Measurements from ENCODE around the gene PHACTR4.
A peak's percentile ranks its signal among the peaks of the same experiment; 100 is the strongest.
"Not testable (repeated sequence)": the region's sequence is repeated elsewhere in the genome, so short reads cannot be mapped to it uniquely, and the experiment has no call there.

Gene PHACTR4

DNA sequence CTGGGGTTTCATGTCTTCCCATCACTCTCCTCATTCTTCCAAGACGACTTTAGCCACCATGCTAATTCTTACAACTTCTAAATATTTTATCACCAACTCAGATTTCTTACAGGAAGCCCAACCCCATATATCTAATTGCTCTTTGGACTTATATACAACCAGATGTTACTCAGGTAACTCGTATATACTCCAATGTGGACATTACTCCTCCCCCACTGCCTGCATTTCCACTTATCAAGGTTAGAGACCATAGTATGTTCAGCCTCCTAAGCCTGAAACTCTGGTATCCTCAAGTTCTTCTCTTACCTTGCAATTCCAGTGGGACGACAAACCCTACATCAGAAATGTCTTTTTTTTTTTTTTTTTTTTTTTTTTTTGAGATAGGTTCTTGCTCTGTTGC, 133.6 kb downstream of the PHACTR4 start:
- DNase-seq (ENCODE audit: low spot score) = no peak

DNA sequence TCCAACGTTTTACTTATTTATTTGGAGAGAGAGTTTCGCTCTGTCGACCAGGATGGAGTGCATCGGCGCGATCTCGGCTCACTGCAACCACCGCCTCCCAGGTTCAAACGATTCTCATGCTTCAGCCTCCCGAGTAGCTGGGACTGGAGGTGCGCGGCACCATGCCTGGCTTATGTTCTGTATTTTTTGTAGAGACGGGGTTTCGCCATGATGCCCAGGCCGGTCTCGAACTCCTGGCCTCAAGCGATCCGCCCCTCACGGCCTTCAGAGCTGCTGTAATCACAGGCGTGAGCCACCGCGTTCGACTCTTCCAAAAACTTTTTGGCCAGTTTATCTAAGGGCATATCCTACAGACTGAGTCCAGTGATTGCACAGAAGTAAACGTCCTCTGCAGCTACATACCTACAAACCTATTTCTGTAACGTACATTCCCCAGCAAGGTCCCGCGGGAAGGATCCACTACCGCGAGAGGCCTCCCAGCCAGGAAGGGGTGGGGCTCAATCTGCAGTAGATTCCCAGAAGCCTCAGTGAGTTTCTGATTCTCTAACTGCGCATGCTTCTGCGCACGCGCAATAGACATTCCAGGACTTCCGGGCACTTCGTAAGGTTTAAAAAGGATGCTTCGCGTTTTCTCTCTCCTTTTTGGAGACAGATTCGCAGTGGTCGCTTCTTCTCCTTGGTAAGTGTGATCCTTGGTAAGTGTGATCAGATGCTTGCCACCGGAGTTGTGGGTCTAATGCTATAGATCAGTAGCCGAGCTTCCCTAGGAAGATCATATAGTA, 136.1 kb downstream of the PHACTR4 start, which contains the start of gene RCC1:
Gene RCC1, plus strand, starts transcription at position 638 of the 782 bp plus-strand sequence. CDS start 23,824 bp downstream, outside the sequence.
- DNase-seq (ENCODE audit: low spot score) = peak; percentile 98

DNA sequence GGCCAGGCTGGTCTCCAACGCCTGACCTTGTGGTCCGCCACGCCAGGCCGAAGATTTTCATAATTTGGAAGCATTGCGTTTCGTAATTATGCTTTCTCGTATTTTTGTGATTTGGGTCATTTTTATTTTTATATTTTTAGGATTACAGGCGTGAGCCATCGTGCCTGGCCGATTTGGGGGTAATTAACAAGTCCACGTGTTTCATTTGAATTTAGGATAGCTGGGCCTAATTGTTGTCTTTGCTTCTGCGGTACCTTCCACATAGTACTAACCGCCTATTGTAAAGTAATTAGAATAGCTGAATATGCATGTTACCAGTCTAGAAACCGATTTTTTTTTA, 137.3 kb downstream of the PHACTR4 start:
- no peak for DNase-seq (ENCODE audit: low spot score)

DNA sequence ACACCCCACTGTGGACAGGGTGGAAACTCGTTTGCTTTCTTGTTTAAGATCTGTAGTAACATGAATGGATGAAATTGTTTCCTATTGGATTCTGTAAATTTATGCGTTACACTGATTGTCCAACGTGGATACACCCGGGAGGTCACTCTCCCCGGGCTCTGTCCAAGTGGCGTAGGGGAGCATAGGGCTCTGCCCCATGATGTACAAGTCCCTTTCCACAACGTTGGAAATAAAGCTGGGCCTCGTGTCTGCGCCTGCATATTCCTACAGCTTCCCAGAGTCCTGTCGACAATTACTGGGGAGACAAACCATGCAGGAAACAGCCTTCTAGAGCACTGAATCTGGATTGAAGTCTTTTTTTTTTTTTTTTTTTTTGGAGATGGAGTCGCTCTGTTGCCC, 137.7 kb downstream of the PHACTR4 start:
- no peak for DNase-seq (ENCODE audit: low spot score)

DNA sequence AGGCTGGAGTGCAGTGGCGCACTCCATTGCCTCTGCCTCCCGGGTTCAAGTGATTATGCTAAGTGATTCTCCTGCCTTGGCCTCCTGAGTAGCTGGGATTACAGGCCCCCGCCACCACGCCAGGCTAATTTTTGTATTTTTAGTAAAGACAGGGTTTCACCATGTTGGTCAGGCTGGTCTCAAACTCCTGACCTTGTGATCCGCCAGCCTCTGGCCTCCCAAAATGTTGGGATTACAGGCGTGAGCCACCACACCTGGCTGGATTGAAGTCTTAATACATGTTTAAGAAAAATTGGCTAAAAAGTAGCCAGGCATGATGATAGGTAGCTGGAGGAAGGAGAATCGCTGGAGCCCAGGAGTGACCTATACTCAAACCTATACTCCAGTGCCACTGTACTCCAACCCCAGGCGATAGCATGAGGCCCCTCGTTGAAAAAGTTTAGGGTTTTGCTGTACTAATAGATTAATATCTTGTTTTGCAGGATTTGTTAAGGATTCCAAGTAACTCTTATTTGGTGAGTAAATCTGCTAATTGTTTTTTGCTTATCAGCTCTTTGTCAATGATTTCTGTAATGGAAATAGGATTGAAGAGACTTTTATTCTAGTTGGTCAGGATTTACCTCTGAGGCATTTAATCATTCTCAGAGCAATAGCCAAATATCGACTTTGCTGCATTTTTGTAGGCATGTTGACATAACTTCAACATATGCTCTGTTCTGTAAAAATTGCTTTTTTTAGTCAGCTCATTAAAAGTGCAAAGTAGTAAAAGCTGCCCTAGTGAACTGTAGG, 138.3 kb downstream of the PHACTR4 start:
- DNase-seq (ENCODE audit: low spot score) = no peak

DNA sequence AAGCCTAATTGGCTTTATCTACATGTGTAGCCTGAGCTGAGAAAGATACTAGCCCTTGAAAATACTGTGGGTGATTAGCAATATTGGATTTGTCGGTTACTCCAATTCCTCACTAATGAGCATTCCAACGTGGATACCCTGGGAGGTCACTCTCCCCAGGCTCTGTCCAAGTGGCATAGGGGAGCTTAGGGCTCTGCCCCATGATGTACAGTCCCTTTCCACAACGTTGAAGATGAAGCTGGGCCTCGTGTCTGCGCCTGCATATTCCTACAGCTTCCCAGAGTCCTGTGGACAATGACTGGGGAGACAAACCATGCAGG, 138.9 kb downstream of the PHACTR4 start:
- DNase-seq (ENCODE audit: low spot score) = no peak

DNA sequence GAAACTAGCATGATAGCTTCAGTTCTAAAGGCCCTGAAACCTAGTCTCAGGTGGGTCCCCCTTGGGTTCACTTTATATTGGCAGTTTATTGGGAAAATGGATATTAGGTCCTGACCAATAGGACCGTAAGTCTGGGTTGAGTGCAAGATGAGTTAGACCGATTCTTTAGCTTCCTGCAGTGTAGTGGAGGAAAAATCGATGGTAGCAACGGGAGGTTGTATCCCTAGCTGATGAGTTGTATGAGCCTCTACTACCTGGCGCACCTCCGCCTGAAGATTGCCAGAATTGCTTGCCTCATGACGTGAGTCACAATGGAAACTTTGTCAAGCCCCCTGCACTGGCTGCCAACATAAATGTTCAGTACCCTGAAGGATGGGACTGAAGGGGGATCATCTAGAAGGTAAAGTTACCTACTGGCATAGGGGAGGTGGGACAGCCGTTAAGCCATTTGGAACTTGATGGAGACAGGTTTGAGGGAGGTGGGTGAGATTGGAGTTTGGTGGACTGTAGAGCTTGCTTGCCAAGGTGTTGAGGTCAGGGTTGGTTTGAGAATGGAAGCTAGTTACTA, 140.2 kb downstream of the PHACTR4 start:
- DNase-seq (ENCODE audit: low spot score) = no peak

DNA sequence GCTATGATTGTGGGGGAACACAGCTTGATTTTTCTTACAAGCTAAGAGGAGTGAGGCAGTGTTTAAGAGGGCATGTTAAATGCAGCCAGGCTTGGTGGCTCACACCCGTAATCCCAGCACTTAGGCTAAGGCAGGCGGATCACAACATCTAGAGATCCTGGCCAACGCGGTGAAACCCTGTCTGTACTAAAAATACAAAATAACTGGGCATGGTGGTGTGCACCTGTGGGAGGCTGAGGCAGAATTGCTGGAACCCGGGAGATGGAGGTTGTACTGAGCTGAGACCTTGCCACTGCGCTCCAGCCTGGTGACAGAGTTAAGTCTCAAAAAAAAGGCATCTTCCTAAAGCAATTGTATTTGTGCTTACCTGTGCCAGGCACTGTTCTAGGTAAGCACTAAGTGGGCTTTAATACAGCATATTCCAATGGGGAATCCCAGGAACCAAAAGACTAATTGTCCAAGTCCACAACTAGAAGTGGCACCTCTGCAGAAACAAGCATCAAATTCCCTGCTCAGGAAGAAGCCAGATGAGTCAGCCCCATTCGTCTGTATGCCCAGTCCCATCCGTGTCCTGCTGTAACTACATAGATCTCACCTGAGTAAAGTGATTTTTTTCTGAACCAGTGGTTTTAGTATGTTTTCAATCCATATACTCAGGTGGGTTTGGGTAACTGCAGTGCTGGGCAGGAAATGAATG, 140.9 kb downstream of the PHACTR4 start:
- no peak for DNase-seq (ENCODE audit: low spot score)

DNA sequence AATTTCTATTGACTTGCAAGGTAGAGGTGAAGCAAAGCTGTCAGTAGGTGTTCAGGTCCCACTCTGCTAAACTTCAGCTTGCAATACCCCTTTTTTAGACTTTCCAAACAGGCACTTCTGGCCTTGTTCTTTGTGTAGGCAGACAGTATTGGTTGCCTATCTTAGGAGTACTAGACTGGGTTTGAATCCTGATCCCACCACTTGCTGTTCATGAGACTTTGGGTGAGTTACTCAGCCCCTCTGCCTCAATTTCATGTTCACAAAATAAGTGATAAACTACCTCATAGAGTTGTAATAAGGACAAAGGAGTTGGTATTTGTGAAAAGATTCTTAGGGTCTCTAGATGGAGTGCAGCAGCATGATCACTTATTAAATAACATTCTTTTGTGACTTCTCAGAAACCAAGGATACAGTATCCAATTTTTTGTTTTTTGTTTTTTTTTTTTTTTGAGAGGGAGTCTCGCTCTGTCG, 141.5 kb downstream of the PHACTR4 start:
- DNase-seq (ENCODE audit: low spot score) = no peak

DNA sequence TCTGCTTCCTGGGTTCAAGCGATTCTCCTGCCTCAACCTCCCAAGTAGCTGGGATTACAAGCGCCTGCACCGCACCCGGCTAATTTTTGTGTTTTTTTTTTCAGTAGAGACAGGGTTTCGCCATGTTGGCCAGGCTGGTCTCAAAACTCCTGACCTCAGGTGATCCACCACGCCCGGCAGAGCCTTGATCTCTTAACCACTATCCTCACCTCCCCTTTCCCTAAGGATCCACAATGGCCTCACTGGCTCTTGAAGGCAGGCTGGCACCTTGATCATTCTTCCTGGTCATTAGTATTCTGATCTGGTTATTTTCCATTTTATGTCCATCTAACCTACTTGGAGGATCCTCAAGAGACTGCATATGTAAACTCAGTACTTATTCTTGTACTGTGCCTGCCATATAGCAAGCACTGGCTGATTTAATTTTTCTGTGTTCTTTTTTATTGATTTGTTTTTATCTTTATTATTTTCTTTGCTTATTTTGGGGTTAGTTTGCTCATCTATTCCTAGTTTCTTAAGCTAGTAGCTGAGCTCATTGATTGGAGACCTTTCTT, 142.6 kb downstream of the PHACTR4 start:
- no peak for DNase-seq (ENCODE audit: low spot score)

DNA sequence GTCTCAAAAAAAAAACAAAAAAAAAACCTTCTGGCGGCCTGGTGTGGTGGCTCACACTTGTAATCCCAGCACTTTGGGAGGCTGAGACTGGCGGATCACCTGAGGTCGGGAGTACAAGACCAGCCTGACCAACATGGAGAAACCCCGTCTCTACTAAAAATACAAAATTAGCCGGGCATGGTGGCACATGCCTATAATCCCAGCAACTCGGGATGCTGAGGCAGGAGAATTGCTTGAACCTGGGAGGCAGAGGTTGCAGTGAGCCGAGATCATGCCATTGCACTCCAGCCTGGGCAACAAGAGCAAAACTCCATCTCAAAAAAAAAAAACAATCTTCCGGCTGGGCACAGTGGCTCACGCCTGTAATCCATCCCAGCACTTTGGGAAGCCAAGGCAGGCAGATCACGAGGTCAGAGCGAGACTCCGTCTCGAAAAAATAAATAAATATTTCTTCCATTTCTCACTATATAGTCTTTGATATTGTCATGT, 144.9 kb downstream of the PHACTR4 start:
- not testable (repeated sequence) for DNase-seq (ENCODE audit: low spot score)

DNA sequence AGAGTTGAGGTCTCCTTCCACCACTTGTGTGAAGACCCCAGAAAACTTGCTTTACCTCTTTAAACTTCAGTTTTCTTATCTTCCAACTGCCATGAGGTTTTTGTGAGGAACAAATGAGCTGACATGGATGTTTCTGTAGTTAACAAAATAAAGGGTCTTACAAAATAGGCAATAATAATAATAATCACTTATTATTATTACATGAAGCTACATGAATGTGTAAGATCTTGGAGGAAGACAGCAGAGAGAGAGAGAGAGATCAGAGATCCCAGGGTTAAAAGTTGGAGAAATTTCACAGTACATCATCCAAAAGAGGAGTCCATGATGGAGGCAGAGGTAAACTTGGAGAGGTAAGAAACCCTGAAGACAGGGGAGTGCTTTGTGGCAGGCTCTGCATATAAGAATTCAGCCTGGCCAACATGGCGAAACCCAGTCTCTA, 147.0 kb downstream of the PHACTR4 start:
- no peak for DNase-seq (ENCODE audit: low spot score)

DNA sequence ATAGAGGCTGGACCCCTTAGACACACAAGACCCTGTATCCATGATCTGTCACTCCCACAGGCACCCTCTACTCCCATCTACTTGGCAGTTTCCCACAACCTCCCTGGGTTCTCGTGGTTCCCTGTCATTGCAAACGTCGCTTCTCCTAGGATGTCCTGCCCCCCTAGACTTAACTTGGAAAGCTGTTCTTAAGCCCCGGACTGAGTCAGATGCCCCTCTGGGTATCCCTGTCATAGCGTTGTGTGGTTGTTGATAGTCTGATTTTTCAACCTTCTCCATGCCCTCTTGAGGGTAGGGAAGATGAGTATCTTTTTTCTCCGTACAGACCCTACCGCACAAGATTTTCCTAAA, 148.1 kb downstream of the PHACTR4 start:
- DNase-seq (ENCODE audit: low spot score) = no peak

DNA sequence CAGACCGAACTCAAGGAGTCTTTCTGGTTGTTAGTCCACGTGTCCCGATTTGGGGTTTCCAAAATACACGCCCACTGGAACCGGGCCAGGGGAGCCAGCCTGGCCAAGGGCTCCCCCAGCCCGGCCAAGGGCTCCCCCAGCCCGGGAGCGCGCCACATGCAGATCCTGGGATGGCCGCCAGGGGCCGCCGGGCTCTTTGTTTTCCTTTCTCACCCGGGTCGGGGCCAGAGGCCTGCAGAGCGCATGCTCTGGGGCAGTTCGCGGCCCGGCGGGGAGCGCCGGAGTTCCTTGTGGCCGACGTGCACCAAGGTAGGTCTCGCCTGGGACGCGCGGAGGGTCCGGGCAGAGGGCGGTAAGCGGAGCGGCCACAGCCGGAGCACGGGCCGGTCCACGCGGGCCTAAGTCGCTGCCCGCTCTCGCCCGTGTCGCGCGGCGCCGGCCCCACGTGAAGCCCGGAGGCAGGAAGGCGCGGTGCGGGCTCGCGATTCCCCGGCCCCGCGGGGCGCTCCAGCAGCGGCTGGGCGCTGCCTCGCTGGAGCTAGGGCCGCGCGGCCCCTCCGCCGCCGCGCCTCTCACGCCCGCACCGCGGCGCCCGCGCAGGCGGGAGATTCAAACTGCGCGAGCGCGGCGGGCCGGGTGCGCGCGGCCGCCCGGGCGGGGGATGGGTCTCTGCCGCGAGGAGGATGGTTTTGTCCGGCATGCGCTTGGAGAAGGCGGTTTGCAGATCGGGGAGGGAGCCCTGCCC, 148.6 kb downstream of the PHACTR4 start:
- DNase-seq (ENCODE audit: low spot score) = peak; percentile 97

DNA sequence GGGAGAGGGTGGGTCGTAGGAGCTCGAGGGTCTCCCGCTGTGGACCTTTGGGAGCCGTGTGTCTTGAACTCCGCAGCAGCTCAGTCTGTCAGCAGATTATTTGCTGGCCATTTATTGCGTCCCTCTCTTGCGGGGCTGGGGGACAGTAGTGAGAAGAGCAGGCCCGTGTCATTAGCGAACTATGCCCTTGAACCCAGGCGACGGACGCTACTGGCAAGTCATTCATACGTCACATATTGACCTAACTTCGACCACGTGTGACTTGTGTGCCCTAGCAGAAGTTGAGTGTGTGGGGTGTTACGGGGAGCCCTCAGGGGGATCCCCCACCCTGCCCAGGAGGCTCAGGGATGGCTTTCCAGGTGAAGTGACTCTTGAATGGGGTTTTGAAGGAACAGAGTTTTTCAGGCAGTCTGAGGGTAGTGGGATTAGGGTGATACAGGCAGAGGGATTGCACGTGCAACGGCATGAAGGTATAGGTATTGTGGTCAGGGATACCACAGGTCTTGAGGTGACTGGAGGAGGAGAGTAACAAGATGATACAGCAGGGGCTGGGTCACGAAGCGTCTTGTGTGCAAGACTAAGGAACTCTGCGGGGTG, 149.3 kb downstream of the PHACTR4 start:
- DNase-seq (ENCODE audit: low spot score) = no peak

DNA sequence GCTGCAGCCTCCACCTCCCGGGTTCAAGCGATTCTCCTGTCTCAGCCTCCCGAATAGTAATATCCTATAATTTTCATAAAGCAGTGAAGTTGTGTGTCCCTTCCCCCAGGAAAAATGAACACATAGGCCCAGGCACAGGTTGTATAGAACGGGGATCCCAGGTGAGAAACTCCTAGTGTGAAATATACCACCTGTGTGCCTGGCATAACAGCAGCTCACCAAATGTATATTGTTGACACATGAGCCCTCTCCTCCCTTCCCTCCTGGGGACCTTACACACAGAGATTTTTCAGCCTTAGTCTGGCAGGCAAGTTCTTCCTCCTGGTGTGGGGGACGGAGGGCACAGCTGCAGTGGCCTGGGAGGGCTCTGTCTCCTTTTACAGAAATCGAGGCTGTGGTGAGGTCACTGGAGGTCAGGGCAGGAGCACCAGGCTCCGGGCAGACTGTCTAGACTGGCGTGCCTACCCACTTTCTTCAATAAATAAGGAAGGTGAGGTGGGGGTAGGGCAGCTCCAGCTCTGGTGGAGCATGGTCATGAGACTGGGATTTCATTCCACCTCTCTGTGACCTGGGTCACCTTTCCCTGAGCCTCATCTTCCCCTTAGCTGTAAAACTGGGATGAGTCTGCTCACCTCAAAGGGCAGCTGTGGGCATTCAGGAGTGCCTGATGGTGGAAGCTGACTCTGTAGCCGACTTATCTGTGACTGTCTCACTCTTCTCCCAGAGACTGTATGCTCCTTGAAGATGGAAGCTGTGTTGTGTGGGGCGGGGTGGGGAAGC, 150.6 kb downstream of the PHACTR4 start:
- no peak for DNase-seq (ENCODE audit: low spot score)

DNA sequence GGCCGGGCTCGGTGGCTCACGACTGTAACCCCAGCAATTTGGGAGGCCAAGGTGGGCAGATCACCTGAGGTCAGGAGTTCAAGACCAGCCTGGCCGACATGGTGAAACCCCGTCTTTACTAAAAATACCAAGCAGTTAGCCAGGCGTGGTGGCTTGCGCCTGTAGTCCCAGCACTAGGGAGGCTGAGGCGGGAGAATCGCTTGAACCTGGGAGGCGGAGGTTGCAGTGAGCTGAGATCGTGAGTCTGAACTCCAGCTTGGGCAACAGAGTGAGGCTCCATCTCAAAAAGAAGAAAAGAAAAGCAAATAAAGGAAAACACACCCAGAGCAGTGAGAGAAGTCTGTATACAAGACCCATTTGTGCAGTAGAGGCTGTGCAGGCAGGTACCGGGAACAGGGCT, 151.3 kb downstream of the PHACTR4 start:
- DNase-seq (ENCODE audit: low spot score) = not testable (repeated sequence)

DNA sequence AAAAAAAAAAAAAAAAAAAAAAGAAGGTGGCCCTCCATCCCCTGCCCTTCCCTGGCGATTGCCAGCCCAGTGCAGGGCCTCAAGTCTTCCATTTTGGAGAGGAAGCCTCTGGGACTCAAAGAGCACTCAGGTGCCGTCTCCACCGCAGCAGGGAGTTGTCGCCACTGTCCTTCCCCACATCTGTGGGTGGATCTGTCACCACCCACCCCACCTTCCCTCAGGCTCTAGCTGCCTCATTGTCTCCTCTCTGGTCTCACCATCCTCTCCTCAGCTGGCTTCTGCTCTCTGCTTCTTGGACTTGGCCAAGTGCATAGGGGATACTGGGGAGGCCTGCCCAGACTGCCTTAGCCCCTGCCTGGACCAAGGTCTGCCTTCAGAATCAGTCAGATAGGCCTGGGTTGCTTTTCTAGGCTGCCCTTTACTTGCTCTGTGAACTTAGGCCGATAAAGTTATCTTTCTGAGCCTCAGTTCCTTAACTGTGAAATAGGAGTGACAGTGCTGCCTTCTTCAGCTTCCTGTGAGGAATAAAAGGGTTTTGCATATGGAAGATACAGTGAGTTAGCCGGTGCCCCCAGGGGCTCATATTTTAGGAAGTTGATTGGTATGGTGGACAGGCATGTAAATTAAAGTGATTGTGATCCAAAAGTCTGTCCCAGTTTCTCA, 152.1 kb downstream of the PHACTR4 start:
- no peak for DNase-seq (ENCODE audit: low spot score)

DNA sequence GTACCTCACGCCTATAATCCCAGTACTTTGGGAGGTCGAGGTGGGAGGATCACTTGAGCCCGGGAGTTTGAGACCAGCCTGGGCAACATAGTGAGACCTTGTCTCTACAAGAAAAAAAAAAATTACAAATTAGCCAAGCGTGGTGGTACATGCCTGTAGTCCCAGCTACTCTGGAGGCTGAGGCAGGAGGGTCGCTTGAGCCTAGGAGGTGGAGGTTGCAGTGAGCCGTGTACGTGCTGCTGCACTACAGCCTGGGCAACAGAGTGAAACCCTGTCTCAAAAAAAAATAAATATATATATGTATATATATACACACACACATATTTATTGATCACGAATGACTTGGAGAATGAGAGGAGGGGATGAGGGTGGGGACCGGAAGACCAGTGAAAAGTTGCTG, 153.0 kb downstream of the PHACTR4 start:
- not testable (repeated sequence) for DNase-seq (ENCODE audit: low spot score)

Data from AG20443 (cell line).